GM12878 (cell line): ENCODE results near the gene SMOC2. TPM values are rescaled to one million over a fixed set of nuclear protein-coding genes. Genes with fewer than 3 reads are reported as not detected.

Source experiments
- ATAC-seq: fragments of 200-7000 bp; cut with Tn5 transposase; 3 replicates; pipeline ENCODE4 v1.9.1; 2020; ENCODE audit warnings: mild to moderate bottlenecking, moderate library complexity
- BruUV-seq: library from RNA; stranded (reverse); fragments of 400-500 nt; replicated peaks from 2 replicates; lab custom pipeline; 2021; lab: Mats Ljungman, UMichigan
- CTCF ChIA-PET: fragments of 300-600 bp; sonication (Branson Sonifier 250); formaldehyde crosslinking; extraction: SDS; loops from one replicate; lab custom pipeline; 2021; ENCODE audit warnings: inconsistent platforms; lab: Yijun Ruan, JAX
- POLR2A ChIA-PET: fragments of 350-600 bp; formaldehyde crosslinking; extraction: SDS; loops from one replicate; lab custom pipeline; 2021; ENCODE audit warnings: inconsistent platforms; lab: Charles Lee
- RAD21 ChIA-PET: fragments of 300-600 bp; sonication (Branson Sonifier 250); formaldehyde crosslinking; loops from one replicate; lab custom pipeline; 2023; ENCODE audit warnings: antibody characterized with exemption; ENCODE audit not compliant: unreplicated experiment; lab: Charles Lee
- SMC1A ChIA-PET: fragments of 300-600 bp; sonication (Branson Sonifier 250); formaldehyde crosslinking; loops from one replicate; lab custom pipeline; 2023; ENCODE audit not compliant: unreplicated experiment, uncharacterized antibody; lab: Charles Lee
- DNase-seq: peaks from one replicate; pipeline ENCODE4 v3.0.0-alpha.2; 2011; ENCODE audit warnings: low read depth, low spot score
- FAIRE-seq: peaks from 3 replicates; lab custom pipeline; 2011; peaks lifted over from hg19 to GRCh38; lab: Jason Lieb, UNC
- H2AFZ ChIP-seq: 2 replicates; pipeline ENCODE4 v1.6.0; 2011; ENCODE audit warnings: low read depth, low read length, control low read depth; ENCODE audit not compliant: control insufficient read depth
- H3K27ac ChIP-seq: 2 replicates; pipeline ENCODE4 v1.5.1; 2011; ENCODE audit warnings: control low read depth; ENCODE audit not compliant: control insufficient read depth, insufficient read depth
- H3K27me3 ChIP-seq, 2 experiments: replicated peaks in 1 of 2; 2 replicates each; pipeline versions ENCODE4 v1.6.0 to v1.6.1; 2011; ENCODE audit warnings: low read length in 1 of 2; ENCODE audit not compliant: control insufficient read depth in 2 of 2, insufficient read depth in 2 of 2
- H3K36me3 ChIP-seq, 2 experiments: 2 replicates each; pipeline ENCODE4 v1.5.1; 2011; ENCODE audit warnings: low read length in 1 of 2; ENCODE audit not compliant: control insufficient read depth in 2 of 2, insufficient read depth in 2 of 2
- H3K4me1 ChIP-seq: 2 replicates; pipeline ENCODE4 v1.6.1; 2011; ENCODE audit warnings: mild to moderate bottlenecking, low read length, moderate library complexity, mixed read lengths; ENCODE audit not compliant: control insufficient read depth, insufficient read depth
- H3K4me2 ChIP-seq: 2 replicates; pipeline ENCODE4 v1.6.0; 2011; ENCODE audit warnings: control low read depth; ENCODE audit not compliant: control insufficient read depth, insufficient read depth
- H3K4me3 ChIP-seq: fragments of 200-600 bp; sonication (generic); 2 replicates; pipeline ENCODE4 v1.5.1; 2016
- H3K79me2 ChIP-seq: 2 replicates; pipeline ENCODE4 v1.6.0; 2011; ENCODE audit warnings: low read length; ENCODE audit not compliant: control insufficient read depth, insufficient read depth
- H3K9ac ChIP-seq: 2 replicates; pipeline ENCODE4 v1.8.0; 2011; ENCODE audit warnings: low read length, control low read depth, mixed read lengths; ENCODE audit not compliant: control insufficient read depth, insufficient read depth
- H3K9me3 ChIP-seq: replicated peaks from 3 replicates; pipeline ENCODE4 v1.5.1; 2011; ENCODE audit warnings: mild to moderate bottlenecking, low read length; ENCODE audit not compliant: control insufficient read depth, insufficient read depth
- H4K20me1 ChIP-seq: 2 replicates; pipeline ENCODE4 v1.6.0; 2011; ENCODE audit not compliant: control insufficient read depth, insufficient read depth
- TAF1 ChIP-seq: IDR thresholded peaks from 2 replicates; pipeline ENCODE4 v1.6.1; 2011; ENCODE audit warnings: mild to moderate bottlenecking, low read depth, low read length, borderline replicate concordance
- WGBS: methylation state at CpG from one replicate; pipeline ENCODE4 v1.1.6; 2016; ENCODE audit warnings: low lambda C conversion rate; ENCODE audit not compliant: insufficient replicate concordance, insufficient coverage; ENCODE audit errors: missing lambda C conversion rate; 5-methylcytosine and 5-hydroxymethylcytosine counted together
- in situ Hi-C: fragments of 300-500 bp; cut with MboI; formaldehyde crosslinking; loops from 9 replicates; pipeline ENCODE4 v1.14.3; 2018; ENCODE audit warnings: mixed read lengths
- intact Hi-C: fragments of 100-400 bp; cut with micrococcal nuclease; formaldehyde crosslinking; loops from one replicate; pipeline ENCODE4 v1.14.2; 2022; ENCODE audit not compliant: unreplicated experiment
- polyA plus RNA-seq, 11 experiments: library from polyadenylated mRNA; depleted of rRNA in 4 of 11; unstranded in 6 of 11; stranded (reverse) in 5 of 11; fragments of >200 nt; fragmentation: Nextera tagmentation in 4 of 11; fragmentation: Illumina TruSeq in 1 of 11; extraction: Ambion mirVana in 4 of 11; extraction: Trizol in 1 of 11; gene quantifications; 1 replicate in 1 of 11; 2 replicates in 10 of 11; pipeline versions ENCODE4 v1.2.1 to v1.2.3, GENCODE V29; 2011 to 2016; ENCODE audit warnings: inconsistent platforms in 2 of 11, missing spikeins in 2 of 11, low read depth in 1 of 11
- total RNA-seq, 4 experiments: library from RNA; depleted of rRNA in 3 of 4; stranded (reverse); fragments of >200 nt in 3 of 4; fragmentation: Illumina TruSeq in 1 of 4; extraction: Trizol in 1 of 4; gene quantifications; 2 replicates each; pipeline versions ENCODE4 v1.2.1 to v1.2.3, GENCODE V29; 2013 to 2021
- TF ChIP-seq, protein P1 (sequence below): IDR thresholded peaks from 2 replicates; pipeline ENCODE4 v1.6.1; 2012; ENCODE audit warnings: improper control_type of control experiment, low read depth, low read length; ENCODE audit not compliant: insufficient replicate concordance

Gene SMOC2
- total and polyA plus RNA-seq, 10 of the 15 experiments (the other 5 are each of a cell fraction or from before 2014, with no cell fraction given) = 0.10 to 0.12 TPM; not detected in 8

DNA sequence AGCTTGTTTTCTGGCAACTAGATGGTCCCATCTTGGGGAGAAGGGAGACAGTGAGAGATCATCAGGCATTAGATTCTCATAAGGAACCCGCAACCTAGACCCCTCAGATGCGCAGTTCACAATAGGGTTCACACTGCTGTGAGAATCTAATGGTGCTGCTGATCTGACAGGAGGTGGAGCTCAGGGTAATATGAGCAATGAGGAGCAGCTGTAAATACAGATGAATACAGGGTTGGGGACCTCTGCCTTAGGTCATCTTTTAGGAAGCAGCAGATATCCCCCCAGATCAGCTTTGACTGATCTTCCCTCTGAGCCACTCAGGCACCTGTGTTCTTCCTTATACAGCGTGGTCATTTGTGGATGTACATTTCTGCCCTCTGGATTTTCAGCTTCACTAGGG lies 63.4 kb downstream of the SMOC2 start:
- CTCF ChIA-PET = no interaction called here
- Histone ChIP-seq H3K9me3 (no peaks in the 10 kb centered on the region), H4K20me1 (no peaks in the 10 kb centered on the region), H3K9ac (no peak overlapping the region), H3K27ac (no peak overlapping the region), H2AFZ (no peak overlapping the region), H3K27me3 (no peaks in the 10 kb centered on the region), H3K4me1 (no peaks in the 10 kb centered on the region), H3K4me2 (no peak overlapping the region), H3K36me3 (no peaks in the 10 kb centered on the region), H3K4me3 (no peak overlapping the region), H3K79me2 (no peaks in the 10 kb centered on the region)
- intact Hi-C loops = no loop called here
- RAD21 ChIA-PET = no interaction called here
- BruUV-seq = no TSS peak
- no peak for DNase-seq
- FAIRE-seq = no peak
- TF ChIP-seq, protein P1, sequence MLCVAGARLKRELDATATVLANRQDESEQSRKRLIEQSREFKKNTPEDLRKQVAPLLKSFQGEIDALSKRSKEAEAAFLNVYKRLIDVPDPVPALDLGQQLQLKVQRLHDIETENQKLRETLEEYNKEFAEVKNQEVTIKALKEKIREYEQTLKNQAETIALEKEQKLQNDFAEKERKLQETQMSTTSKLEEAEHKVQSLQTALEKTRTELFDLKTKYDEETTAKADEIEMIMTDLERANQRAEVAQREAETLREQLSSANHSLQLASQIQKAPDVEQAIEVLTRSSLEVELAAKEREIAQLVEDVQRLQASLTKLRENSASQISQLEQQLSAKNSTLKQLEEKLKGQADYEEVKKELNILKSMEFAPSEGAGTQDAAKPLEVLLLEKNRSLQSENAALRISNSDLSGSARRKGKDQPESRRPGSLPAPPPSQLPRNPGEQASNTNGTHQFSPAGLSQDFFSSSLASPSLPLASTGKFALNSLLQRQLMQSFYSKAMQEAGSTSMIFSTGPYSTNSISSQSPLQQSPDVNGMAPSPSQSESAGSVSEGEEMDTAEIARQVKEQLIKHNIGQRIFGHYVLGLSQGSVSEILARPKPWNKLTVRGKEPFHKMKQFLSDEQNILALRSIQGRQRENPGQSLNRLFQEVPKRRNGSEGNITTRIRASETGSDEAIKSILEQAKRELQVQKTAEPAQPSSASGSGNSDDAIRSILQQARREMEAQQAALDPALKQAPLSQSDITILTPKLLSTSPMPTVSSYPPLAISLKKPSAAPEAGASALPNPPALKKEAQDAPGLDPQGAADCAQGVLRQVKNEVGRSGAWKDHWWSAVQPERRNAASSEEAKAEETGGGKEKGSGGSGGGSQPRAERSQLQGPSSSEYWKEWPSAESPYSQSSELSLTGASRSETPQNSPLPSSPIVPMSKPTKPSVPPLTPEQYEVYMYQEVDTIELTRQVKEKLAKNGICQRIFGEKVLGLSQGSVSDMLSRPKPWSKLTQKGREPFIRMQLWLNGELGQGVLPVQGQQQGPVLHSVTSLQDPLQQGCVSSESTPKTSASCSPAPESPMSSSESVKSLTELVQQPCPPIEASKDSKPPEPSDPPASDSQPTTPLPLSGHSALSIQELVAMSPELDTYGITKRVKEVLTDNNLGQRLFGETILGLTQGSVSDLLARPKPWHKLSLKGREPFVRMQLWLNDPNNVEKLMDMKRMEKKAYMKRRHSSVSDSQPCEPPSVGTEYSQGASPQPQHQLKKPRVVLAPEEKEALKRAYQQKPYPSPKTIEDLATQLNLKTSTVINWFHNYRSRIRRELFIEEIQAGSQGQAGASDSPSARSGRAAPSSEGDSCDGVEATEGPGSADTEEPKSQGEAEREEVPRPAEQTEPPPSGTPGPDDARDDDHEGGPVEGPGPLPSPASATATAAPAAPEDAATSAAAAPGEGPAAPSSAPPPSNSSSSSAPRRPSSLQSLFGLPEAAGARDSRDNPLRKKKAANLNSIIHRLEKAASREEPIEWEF = no peak
- no peak for TF ChIP-seq TAF1
- WGBS = 19% methylated on average over 3 of the region's 3 CpGs
- SMC1A ChIA-PET = interaction anchor here (1.2 kb wide), 1 partner anchor 11 kb away, joined by 3 read pairs; no protein-coding TSS in a partner anchor
- no peak for ATAC-seq
- POLR2A ChIA-PET = no interaction called here
- in situ Hi-C loops = no loop called here
